Gastrocnemius medialis (tissue), 4 donors: ENCODE measurements around the gene SRGAP1. TPM values are rescaled to one million over a fixed set of nuclear protein-coding genes. Genes with fewer than 3 reads are reported as not detected.

Source experiments
- ATAC-seq, 2 donors: fragments of 150-250 bp; one replicate each; pipeline ENCODE4 v1.9.1; 2016
- DNase-seq, 2 donors: peaks; one replicate each; pipeline ENCODE4 v3.0.0-alpha.2; 2019
- H3K27ac ChIP-seq, 4 donors: fragments of 200-600 bp; sonication (generic); 1 replicate in 1 of 4; 2 replicates in 3 of 4; pipeline ENCODE4 v1.5.1; 2016 to 2018; ENCODE audit warnings: mild to moderate bottlenecking in 2 of 4, moderate library complexity in 1 of 4
- H3K27me3 ChIP-seq, 3 donors: fragments of 200-600 bp; sonication (generic) in 2 of 3; 1 replicate in 1 of 3; 2 replicates in 2 of 3; pipeline versions ENCODE4 v1.5.1 to v1.6.0; 2016 to 2019; ENCODE audit warnings: mild to moderate bottlenecking in 1 of 3, moderate library complexity in 1 of 3
- H3K36me3 ChIP-seq, 2 donors: fragments of 200-600 bp; sonication (generic) in 1 of 2; one replicate each; pipeline ENCODE4 v1.5.1; 2017 to 2018
- H3K4me1 ChIP-seq, 2 donors: fragments of 200-600 bp; sonication (generic) in 1 of 2; one replicate each; pipeline ENCODE4 v1.5.1; 2016 to 2017; ENCODE audit warnings: mild to moderate bottlenecking in 2 of 2
- H3K4me3 ChIP-seq, 4 donors: fragments of 200-600 bp; sonication (generic) in 3 of 4; 1 replicate in 1 of 4; 2 replicates in 3 of 4; pipeline ENCODE4 v1.5.1; 2016 to 2019; ENCODE audit warnings: mild to moderate bottlenecking in 2 of 4
- H3K9me3 ChIP-seq, 3 donors: fragments of 200-600 bp; sonication (generic) in 2 of 3; 1 replicate in 1 of 3; 2 replicates in 2 of 3; pipeline ENCODE4 v1.5.1; 2016 to 2019
- POLR2A ChIP-seq, 2 donors: fragments of 450-650 bp; IDR thresholded peaks; one replicate each; pipeline ENCODE4 v1.6.1; 2017; ENCODE audit warnings: antibody characterized with exemption in 2 of 2, mild to moderate bottlenecking in 2 of 2, moderate library complexity in 2 of 2
- in situ Hi-C, 4 donors: fragments of 200-750 bp; cut with MboI; loops; one replicate each; pipeline versions ENCODE4 v1.15.0 to v1.8.0; 2017; ENCODE audit warnings: low sequenced_read_pairs in 4 of 4
- intact Hi-C: fragments of 100-400 bp; cut with DNase I; formaldehyde crosslinking; loops from one replicate; pipeline ENCODE4 v1.15.1; 2023; ENCODE audit warnings: low total_unique reads
- total RNA-seq, 4 donors: library from RNA; depleted of rRNA; stranded (reverse); fragments of >200 nt; gene quantifications; one replicate each; pipeline versions ENCODE4 v1.1.0 to v1.2.3, GENCODE V29; 2016
- TF ChIP-seq, protein P1 (sequence below), 5 experiments: fragments of 450-650 bp in 3 of 5; fragments of 200-600 bp in 2 of 5; sonication (generic) in 2 of 5; IDR thresholded peaks in 4 of 5; conservative IDR thresholded peaks in 1 of 5; 1 replicate in 4 of 5; 2 replicates in 1 of 5; pipeline ENCODE4 v1.5.1; 2016 to 2019; ENCODE audit warnings: antibody characterized with exemption in 5 of 5, mild to moderate bottlenecking in 3 of 5, moderate library complexity in 3 of 5

Gene SRGAP1
- total RNA-seq, 4 donors from 2014 or later = 0.36 to 0.85 (median 0.66) TPM

DNA sequence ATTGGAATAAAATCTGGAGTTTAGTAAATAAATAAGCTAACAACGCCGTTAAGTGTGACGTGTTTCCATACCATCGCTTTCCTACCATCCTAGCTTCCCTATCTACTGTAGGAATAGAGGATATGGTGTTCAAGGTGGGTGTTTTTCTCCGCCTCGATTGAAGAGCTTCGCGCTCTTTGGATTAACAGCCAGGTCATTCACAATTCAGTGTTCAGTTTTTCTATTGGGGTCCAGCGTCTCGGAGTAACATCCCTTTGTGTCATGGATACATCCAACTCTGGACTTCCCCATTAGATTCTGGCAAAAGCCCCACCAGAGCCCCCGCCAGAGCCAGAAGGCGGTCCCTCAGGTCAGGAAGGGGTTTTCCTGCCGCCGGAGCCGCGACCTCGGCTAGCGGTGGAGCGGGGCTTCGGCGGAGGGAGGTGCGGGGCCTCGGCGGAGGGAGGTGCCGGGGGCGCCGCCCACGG lies 1.2 kb upstream of the SRGAP1 start:
- in situ Hi-C loops (loop anchor here in 3 of 4 donors (5.0 to 25.0 kb wide), 4 partner anchors 334 to 544 kb away; partner anchors contain the start of gene C12orf56 (in 1 of the 3)), intact Hi-C loops (loop anchor here (1.0 to 5.0 kb wide), 5 partner anchors 61 to 609 kb away; partner anchors contain the start of genes TBK1 and XPOT)
- no peak for TF ChIP-seq POLR2A (IDR thresholded peaks at IDR 0.05)
- TF ChIP-seq, protein P1, sequence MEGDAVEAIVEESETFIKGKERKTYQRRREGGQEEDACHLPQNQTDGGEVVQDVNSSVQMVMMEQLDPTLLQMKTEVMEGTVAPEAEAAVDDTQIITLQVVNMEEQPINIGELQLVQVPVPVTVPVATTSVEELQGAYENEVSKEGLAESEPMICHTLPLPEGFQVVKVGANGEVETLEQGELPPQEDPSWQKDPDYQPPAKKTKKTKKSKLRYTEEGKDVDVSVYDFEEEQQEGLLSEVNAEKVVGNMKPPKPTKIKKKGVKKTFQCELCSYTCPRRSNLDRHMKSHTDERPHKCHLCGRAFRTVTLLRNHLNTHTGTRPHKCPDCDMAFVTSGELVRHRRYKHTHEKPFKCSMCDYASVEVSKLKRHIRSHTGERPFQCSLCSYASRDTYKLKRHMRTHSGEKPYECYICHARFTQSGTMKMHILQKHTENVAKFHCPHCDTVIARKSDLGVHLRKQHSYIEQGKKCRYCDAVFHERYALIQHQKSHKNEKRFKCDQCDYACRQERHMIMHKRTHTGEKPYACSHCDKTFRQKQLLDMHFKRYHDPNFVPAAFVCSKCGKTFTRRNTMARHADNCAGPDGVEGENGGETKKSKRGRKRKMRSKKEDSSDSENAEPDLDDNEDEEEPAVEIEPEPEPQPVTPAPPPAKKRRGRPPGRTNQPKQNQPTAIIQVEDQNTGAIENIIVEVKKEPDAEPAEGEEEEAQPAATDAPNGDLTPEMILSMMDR (IDR thresholded peaks at IDR 0.05 in 4 of 5, conservative IDR thresholded peaks at IDR 0.05 in 1 of 5) = no peak

GRCh38 chr12:63843721-63844390 lies 644 bp upstream of the SRGAP1 start:
- intact Hi-C loops = loop anchor here (1.0 to 5.0 kb wide), 5 partner anchors 62 to 608 kb away; partner anchors contain the start of genes TBK1 and XPOT
- no peaks in the 10 kb centered on the region for H3K27me3 ChIP-seq
- H3K9me3 ChIP-seq = no peaks in the 10 kb centered on the region

More for the DNA sequence above, 1.2 kb upstream of the SRGAP1 start:
- Histone ChIP-seq H3K4me1 (peaks cover 4 to 7% of the 10 kb centered on the region in 2 donors), H3K9me3 (no peaks in the 10 kb centered on the region), H3K36me3 (no peaks in the 10 kb centered on the region), H3K27me3 (no peaks in the 10 kb centered on the region), H3K4me3 (peak overlapping the region; percentile 73 to 91 (median 84)), H3K27ac (peak overlapping the region; percentile 79 to 85 (median 83))
- DNase-seq (no peak), ATAC-seq (peak; percentile 3 to 5)

DNA sequence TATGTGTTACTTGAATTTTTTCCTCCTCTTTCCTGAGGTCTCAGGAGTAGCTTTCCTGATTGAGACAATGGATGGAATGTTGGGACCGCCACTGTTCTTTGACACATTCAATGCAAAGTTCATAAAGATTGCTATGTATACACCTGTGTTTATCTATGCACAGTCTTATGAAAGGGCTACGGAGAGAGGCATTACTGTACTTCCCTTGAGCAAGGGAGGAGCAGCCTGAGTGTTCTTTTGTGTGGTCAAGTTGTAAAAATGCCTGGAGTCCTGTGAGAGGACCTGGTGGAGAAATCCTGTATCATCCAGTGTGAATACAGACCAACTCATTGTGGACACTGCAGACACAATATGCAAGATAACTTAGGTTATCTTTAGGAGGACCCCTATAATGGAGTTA lies 1.2 kb downstream of the SRGAP1 start:
- H3K4me1 ChIP-seq = peaks cover 4 to 7% of the 10 kb centered on the region in 2 donors
- no peaks in the 10 kb centered on the region for H3K27me3 ChIP-seq
- no peak overlapping the region for H3K27ac ChIP-seq
- in situ Hi-C loops (loop anchor here in 2 of 4 donors (10.0 to 25.0 kb wide), 2 partner anchors 339 to 542 kb away; partner anchors contain the start of gene C12orf56 (in 1 of the 2)), intact Hi-C loops (no loop called here)
- no peaks in the 10 kb centered on the region for H3K9me3 ChIP-seq
- no peaks in the 10 kb centered on the region for H3K36me3 ChIP-seq
- peak overlapping the region in 3 of 4 donors; percentile 73 to 91 (median 84) for H3K4me3 ChIP-seq
- TF ChIP-seq, protein P1 (IDR thresholded peaks at IDR 0.05 in 4 of 5, conservative IDR thresholded peaks at IDR 0.05 in 1 of 5) = no peak
- TF ChIP-seq POLR2A (IDR thresholded peaks at IDR 0.05) = no peak
- DNase-seq = no peak
- ATAC-seq = no peak

More at GRCh38 chr12:63843721-63844390, 644 bp upstream of the SRGAP1 start:
- TF ChIP-seq, protein P1 (IDR thresholded peaks at IDR 0.05 in 4 of 5, conservative IDR thresholded peaks at IDR 0.05 in 1 of 5) = peak; percentile 83 to 91 (median 88)
- TF ChIP-seq POLR2A (IDR thresholded peaks at IDR 0.05) = peak in 1 of 2 donors; percentile 55
- H3K36me3 ChIP-seq = no peaks in the 10 kb centered on the region
- DNase-seq = peak; percentile 74 to 81
- peaks cover 4 to 7% of the 10 kb centered on the region in 2 donors for H3K4me1 ChIP-seq
- ATAC-seq = peak; percentile 88 to 90
- peak overlapping the region; percentile 79 to 85 (median 83) for H3K27ac ChIP-seq
- in situ Hi-C loops = loop anchor here in 3 of 4 donors (5.0 to 25.0 kb wide), 4 partner anchors 333 to 543 kb away; partner anchors contain the start of gene C12orf56 (in 1 of the 3)
- H3K4me3 ChIP-seq = peak overlapping the region; percentile 73 to 91 (median 84)

DNA sequence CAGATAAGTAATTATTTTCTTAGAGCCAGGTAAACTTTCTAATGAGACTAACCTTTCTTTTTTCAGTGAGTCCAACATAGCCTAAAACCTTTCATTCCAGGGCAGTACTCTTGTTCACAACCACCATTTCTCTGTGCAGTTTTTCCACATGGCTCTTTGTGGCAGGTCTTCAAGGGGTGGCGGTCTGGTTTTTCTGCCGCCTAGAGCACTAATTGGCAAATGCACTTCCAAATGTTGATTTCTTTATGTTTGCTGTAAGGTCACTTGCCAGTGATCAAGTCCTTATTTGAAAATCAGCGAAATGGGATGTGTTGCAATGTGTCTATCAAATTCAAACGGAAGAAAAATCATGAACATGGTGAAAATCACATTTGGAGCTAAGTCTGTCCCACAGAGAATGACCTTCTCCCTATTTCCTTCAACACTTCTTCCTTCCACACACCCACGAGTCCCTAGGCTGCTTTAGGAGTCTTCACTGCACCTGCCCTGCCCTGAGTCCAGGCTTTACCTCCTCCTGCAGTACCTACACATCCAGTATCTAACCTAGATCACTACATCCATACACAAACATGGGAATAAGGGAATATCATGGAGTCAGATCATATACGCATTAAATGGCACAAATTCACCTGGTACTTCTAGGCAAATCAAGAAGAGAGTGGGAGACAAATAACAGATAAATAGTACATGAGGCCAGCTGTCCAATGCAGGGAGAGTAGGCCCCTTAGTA lies 1.9 kb downstream of the SRGAP1 start:
- ATAC-seq = no peak
- intact Hi-C loops = no loop called here
- H3K4me3 ChIP-seq = no peak overlapping the region

More for the DNA sequence above, 1.9 kb downstream of the SRGAP1 start:
- Histone ChIP-seq H3K4me1 (peaks cover 4 to 7% of the 10 kb centered on the region in 2 donors), H3K27ac (no peak overlapping the region), H3K36me3 (no peaks in the 10 kb centered on the region), H3K9me3 (no peaks in the 10 kb centered on the region), H3K27me3 (no peaks in the 10 kb centered on the region)
- DNase-seq = no peak
- in situ Hi-C loops = loop anchor here in 2 of 4 donors (10.0 to 25.0 kb wide), 2 partner anchors 338 to 541 kb away; partner anchors contain the start of gene C12orf56 (in 1 of the 2)
- no peak for TF ChIP-seq POLR2A (IDR thresholded peaks at IDR 0.05)
- TF ChIP-seq, protein P1 (IDR thresholded peaks at IDR 0.05 in 4 of 5, conservative IDR thresholded peaks at IDR 0.05 in 1 of 5) = no peak
